ENCODE results near the gene HOXA11. TPM values are rescaled to one million over a fixed set of nuclear protein-coding genes. Genes with fewer than 3 reads are reported as not detected.

The HOXA11 gene
- total RNA-seq, 1 experiment from 2014 or later = not detected

DNA sequence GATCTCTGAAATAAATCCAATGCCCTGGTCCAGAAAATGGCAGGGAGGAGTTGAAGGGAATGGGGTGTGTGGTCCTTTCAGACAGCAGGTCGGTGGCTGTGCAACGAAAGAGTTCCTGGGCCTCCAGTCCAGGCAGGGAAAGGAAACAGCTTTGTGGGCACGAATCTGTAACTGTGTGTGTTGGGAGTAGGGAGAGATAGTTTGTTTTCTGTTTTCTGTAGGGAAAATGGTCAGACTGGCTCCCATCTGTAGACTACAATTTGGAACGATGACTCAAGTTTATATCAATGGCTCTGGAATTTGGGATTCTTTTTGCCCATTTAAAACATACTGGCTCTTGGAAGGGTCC lies 17.1 kb downstream of the HOXA11 start:
- Mint-ChIP-seq H3K4me1 (peaks cover 26% of the 10 kb centered on the region), H3K9me3 (no peaks in the 10 kb centered on the region), H3K27ac (no peak overlapping the region), H3K27me3 (ENCODE audit: low read depth) (peaks cover 100% of the 10 kb centered on the region), H3K4me3 (no peak overlapping the region), H3K36me3 (0 out of 2 replicates have a peak, but pooled peaks cover 2% of the 10 kb centered on the region)
- TF ChIP-seq NFE2L1 (CRISPR knock-in tag; IDR thresholded peaks at IDR 0.05) = no peak
- ChIA-PET POLR2A (no interaction called here), CTCF (interaction anchor here (3.7 kb wide), 1 partner anchor 12 kb away, joined by 22 read pairs; no protein-coding TSS in a partner anchor)
- DNase-seq (ENCODE audit: low spot score) (no peak), ATAC-seq (no peak)

- POLR2A ChIA-PET = no interaction called here
- ATAC-seq = no peak
These were observed 18.2 kb downstream of the HOXA11 start for GRCh38 chr7:27166531-27167505.

GRCh38 chr7:27165996-27166530 lies 19.0 kb downstream of the HOXA11 start:
- H3K4me3 Mint-ChIP-seq = no peak overlapping the region
- no peak overlapping the region for H3K27ac Mint-ChIP-seq
- 0 out of 2 replicates have a peak, but pooled peaks cover 2% of the 10 kb centered on the region for H3K36me3 Mint-ChIP-seq
- no peak for TF ChIP-seq ZNF121 (CRISPR knock-in tag; IDR thresholded peaks at IDR 0.05)
- no peak for TF ChIP-seq IRF1 (CRISPR knock-in tag; IDR thresholded peaks at IDR 0.05)
- ChIA-PET POLR2A (no interaction called here), CTCF (interaction anchor here (0.6 to 2.3 kb wide), 7 partner anchors 10 to 308 kb away, joined by 3 to 19 read pairs (median 4); partner anchors contain the start of genes HOXA3, HOXA5 and HOXA7)
- H3K9me3 Mint-ChIP-seq = no peaks in the 10 kb centered on the region
- H3K27me3 Mint-ChIP-seq (ENCODE audit: low read depth) = peaks cover 100% of the 10 kb centered on the region
- peaks cover 16% of the 10 kb centered on the region for H3K4me1 Mint-ChIP-seq
- DNase-seq (ENCODE audit: low spot score) (peak; percentile 24), ATAC-seq (no peak)

More at GRCh38 chr7:27166531-27167505, 18.2 kb downstream of the HOXA11 start:
- no peak overlapping the region for H3K27ac Mint-ChIP-seq
- no peaks in the 10 kb centered on the region for H3K9me3 Mint-ChIP-seq
- peaks cover 100% of the 10 kb centered on the region for H3K27me3 Mint-ChIP-seq (ENCODE audit: low read depth)
- no peak overlapping the region for H3K4me3 Mint-ChIP-seq
- no peak for TF ChIP-seq RORB (CRISPR knock-in tag; IDR thresholded peaks at IDR 0.05)
- TF ChIP-seq, protein P1, sequence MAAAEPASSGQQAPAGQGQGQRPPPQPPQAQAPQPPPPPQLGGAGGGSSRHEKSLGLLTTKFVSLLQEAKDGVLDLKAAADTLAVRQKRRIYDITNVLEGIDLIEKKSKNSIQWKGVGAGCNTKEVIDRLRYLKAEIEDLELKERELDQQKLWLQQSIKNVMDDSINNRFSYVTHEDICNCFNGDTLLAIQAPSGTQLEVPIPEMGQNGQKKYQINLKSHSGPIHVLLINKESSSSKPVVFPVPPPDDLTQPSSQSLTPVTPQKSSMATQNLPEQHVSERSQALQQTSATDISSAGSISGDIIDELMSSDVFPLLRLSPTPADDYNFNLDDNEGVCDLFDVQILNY (CRISPR knock-in tag; IDR thresholded peaks at IDR 0.05) = no peak
- DNase-seq (ENCODE audit: low spot score) = peak; percentile 20
- H3K36me3 Mint-ChIP-seq = 0 out of 2 replicates have a peak, but pooled peaks cover 2% of the 10 kb centered on the region
- H3K4me1 Mint-ChIP-seq = peaks cover 20% of the 10 kb centered on the region
- CTCF ChIA-PET = interaction anchor here (0.6 to 2.3 kb wide), 6 partner anchors 10 to 309 kb away, joined by 3 to 19 read pairs (median 5); partner anchors contain the start of genes HOXA3 and HOXA5

DNA sequence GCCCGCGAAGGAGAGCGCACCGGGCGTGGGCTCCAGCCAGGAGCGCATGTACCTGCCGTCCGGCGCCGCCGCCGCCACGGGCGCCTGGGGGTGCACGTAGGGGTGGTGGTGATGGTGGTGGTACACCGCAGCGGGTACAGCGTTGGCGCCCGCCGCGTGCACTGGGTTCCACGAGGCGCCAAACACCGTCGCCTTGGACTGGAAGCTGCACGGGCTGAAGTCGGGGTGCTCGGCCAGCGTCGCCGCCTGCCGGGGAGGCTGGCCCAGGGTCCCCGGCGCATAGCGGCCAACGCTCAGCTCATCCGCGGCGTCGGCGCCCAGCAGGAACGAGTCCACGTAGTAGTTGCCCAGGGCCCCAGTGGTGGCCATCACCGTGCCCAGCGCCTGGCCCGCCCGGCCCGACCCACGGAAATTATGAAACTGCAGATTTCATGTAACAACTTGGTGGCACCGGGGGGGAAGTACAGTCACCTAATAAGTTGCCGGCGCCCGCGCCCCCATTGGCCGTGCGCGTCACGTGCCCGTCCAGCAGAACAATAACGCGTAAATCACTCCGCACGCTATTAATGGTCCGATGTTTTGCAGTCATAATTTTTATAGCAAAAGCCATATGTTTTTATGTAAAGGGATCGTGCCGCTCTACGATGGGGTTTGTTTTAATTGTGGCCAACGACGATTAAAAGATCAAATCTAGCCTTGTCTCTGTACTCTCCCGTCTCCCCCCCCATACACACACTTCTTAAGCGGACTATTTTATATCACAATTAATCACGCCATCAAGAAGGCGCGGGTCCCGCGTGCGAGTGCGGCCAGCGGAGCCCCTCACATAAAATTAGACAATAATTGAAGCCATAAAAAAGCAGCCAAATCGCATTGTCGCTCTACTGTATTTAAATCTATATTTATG lies 19.7 kb downstream of the HOXA11 start, which contains the start of gene HOXA9:
Gene HOXA9 (minus strand): TSS at position 449 of the 907 bp plus-strand sequence. CDS start 80 bp downstream, at position 369.
- Mint-ChIP-seq H3K9me3 (no peaks in the 10 kb centered on the region), H3K27ac (no peak within 1 kb of the TSS), H3K27me3 (ENCODE audit: low read depth) (peaks cover 100% of the 10 kb centered on the region), H3K4me1 (peaks cover 16% of the 10 kb centered on the region), H3K4me3 (peak within 1 kb of the TSS; percentile 46), H3K36me3 (0 out of 2 replicates have a peak, but pooled peaks cover 2% of the 10 kb centered on the region)
- ChIA-PET POLR2A (no interaction called here), CTCF (interaction anchor here (0.9 to 2.3 kb wide), 5 partner anchors 9 to 22 kb away, joined by 3 to 19 read pairs (median 6); partner anchors contain the start of genes HOXA5 and HOXA7)
- DNase-seq (ENCODE audit: low spot score) (peak; percentile 17), ATAC-seq (no peak)
- TF ChIP-seq NFYB (CRISPR knock-in tag; conservative IDR thresholded peaks at IDR 0.05; ENCODE audit: low read depth) = peak; percentile 18; the same call in 1 of the 2 replicates
- TF ChIP-seq ZNF671 (CRISPR knock-in tag; IDR thresholded peaks at IDR 0.05) = no peak
- TF ChIP-seq, protein P2, sequence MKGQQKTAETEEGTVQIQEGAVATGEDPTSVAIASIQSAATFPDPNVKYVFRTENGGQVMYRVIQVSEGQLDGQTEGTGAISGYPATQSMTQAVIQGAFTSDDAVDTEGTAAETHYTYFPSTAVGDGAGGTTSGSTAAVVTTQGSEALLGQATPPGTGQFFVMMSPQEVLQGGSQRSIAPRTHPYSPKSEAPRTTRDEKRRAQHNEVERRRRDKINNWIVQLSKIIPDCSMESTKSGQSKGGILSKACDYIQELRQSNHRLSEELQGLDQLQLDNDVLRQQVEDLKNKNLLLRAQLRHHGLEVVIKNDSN (CRISPR knock-in tag; IDR thresholded peaks at IDR 0.05) = peak; percentile 88
- TF ChIP-seq, protein P3, sequence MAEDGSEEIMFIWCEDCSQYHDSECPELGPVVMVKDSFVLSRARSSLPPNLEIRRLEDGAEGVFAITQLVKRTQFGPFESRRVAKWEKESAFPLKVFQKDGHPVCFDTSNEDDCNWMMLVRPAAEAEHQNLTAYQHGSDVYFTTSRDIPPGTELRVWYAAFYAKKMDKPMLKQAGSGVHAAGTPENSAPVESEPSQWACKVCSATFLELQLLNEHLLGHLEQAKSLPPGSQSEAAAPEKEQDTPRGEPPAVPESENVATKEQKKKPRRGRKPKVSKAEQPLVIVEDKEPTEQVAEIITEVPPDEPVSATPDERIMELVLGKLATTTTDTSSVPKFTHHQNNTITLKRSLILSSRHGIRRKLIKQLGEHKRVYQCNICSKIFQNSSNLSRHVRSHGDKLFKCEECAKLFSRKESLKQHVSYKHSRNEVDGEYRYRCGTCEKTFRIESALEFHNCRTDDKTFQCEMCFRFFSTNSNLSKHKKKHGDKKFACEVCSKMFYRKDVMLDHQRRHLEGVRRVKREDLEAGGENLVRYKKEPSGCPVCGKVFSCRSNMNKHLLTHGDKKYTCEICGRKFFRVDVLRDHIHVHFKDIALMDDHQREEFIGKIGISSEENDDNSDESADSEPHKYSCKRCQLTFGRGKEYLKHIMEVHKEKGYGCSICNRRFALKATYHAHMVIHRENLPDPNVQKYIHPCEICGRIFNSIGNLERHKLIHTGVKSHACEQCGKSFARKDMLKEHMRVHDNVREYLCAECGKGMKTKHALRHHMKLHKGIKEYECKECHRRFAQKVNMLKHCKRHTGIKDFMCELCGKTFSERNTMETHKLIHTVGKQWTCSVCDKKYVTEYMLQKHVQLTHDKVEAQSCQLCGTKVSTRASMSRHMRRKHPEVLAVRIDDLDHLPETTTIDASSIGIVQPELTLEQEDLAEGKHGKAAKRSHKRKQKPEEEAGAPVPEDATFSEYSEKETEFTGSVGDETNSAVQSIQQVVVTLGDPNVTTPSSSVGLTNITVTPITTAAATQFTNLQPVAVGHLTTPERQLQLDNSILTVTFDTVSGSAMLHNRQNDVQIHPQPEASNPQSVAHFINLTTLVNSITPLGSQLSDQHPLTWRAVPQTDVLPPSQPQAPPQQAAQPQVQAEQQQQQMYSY (CRISPR knock-in tag; IDR thresholded peaks at IDR 0.05) = no peak
- TF ChIP-seq USF2 (CRISPR knock-in tag; IDR thresholded peaks at IDR 0.05) = peak; percentile 84

Measured in WTC11 (cell line).